GF-D8 (cell line): ENCODE data around the gene INO80E.
"Not testable (repeated sequence)": the region's sequence is repeated elsewhere in the genome, so short reads cannot be mapped to it uniquely, and the experiment has no call there.

ENCODE experiments used
- DNase-seq: peaks from one replicate; lab custom pipeline; 2025; lab: John Stamatoyannopoulos, UW

Gene INO80E

GRCh38 chr16:30010844-30011713 is 15.0 kb downstream of the INO80E start, which contains the start of gene DOC2A:
TSS of gene DOC2A (minus strand) at chr16:30011027. CDS start at chr16:30010222, 805 bp downstream.
- DNase-seq: no peak

DNA sequence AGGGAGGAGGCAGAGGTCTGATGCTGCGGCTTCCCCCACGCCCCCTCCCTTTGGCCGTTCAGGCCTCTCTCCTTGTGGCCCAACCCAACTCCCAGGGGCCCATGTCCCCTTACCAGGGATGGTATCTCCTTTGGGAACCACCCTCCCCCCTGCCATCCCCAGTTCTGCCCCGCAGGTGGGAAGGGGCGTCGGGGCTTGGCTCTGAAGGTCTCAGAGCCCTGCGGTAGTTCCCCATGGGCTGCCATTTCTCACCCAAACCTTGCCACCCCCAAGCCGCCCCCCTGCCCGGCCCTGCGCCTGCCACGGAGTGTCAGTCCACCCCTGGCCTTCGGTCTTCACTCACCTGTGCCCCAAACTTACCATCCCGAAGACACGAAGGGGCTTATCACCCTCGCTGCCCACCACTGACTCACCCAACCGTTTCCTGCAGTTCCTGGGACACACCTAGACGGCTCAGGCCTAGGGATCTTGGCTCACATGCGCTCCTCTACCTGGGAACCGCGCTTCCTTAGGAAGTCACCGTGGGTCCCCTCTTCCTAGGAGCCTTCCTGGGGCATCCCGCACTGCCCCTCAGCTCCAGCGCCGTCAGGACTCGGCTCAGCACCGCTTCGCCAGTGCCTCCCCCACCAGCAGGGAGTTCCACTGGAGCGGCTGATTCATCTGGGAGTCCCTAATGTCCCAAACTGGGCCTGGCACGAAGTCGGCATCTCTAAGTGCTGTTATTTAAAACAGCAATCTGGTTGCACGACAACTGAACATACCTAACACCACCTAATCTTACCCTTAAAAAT is 15.9 kb downstream of the INO80E start:
- no peak for DNase-seq

DNA sequence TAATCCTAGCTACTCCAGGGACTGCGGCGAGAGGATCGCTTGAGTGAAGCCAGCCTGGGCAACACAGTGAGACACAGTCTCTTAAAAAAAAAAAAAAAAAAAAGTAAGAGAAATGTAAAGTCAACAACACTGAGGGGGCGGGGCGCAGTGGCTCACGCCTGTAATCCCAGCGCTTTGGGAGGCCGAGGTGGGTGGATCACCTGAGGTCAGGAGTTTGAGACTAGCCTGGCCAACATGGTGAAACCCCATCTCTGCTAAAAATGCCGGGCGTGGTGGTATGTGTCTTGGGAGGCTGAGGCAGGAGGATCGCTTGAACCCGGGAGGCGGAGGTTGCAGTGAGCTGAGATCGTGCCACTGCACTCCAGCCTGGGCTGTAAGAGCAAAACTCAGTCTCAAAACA is 16.6 kb downstream of the INO80E start:
- DNase-seq: not testable (repeated sequence)

DNA sequence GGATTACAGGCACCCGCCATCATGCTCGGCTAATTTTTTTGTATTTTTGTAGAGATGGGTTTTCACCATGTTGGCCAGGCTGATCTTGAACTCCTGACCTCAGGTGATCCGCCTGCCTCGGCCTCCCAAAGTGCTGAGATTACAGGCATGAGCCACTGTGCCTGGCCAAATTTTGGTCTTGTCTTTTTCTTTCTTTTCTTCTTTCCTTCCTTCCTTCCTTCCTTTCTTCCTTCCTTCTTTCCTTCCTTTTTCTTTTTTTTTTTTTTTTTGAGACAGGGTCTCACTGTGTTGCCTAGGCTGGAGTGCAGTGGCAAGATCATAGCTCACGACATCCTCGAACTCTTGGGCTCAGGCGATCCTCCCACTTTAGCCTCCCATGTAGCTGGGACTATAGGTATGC is 19.4 kb downstream of the INO80E start:
- DNase-seq: not testable (repeated sequence)

DNA sequence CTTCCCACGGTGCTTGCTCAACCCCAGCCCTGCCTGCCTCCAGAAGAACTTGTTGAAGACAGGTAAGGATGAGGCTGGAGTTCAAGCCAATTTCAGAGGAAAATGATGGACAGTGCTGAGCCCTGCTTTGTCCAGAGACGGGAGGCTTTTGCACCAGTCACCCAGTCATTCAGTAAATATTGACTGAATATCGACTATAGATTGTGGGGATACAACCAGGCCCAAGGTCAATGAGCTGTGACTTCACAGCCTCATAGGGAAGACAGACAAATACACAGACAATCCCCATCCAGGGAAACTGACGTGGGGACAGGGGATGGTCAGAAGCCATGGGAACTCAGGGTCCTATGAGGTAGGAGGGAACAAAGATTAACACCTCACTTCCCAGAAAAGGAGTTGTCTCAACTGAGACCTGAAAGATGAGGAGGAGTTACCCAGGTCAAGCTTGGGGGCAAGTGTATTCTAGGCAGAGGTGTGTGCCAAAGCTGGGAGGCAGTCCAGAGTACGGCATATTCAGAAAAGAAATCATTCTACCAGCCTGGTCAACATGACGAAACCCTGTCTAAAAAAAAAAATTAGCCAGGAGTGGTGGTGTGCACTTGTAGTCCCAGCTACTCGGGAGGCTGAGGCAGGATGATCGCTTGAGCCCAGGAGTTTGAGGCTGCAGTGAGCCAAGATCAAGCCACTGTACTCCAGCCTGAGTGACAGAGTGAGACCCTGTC is 20.7 kb downstream of the INO80E start:
- no peak for DNase-seq

GRCh38 chr16:30017277-30017656 is 21.2 kb downstream of the INO80E start:
- DNase-seq: no peak

- DNase-seq: not testable (repeated sequence)
These were observed 21.9 kb downstream of the INO80E start for GRCh38 chr16:30017937-30018336.

GRCh38 chr16:30018731-30019158 is 22.7 kb downstream of the INO80E start:
- no peak for DNase-seq

- no peak for DNase-seq
These were observed 26.8 kb downstream of the INO80E start, which contains the start of gene C16orf92 for GRCh38 chr16:30022887-30023286. TSS of gene C16orf92 (plus strand) at chr16:30023198. CDS start at chr16:30023341, 143 bp downstream.

- no peak for DNase-seq
These were observed 27.5 kb downstream of the INO80E start for GRCh38 chr16:30023586-30023985.

GRCh38 chr16:30024451-30024850 is 28.4 kb downstream of the INO80E start:
- no peak for DNase-seq

DNA sequence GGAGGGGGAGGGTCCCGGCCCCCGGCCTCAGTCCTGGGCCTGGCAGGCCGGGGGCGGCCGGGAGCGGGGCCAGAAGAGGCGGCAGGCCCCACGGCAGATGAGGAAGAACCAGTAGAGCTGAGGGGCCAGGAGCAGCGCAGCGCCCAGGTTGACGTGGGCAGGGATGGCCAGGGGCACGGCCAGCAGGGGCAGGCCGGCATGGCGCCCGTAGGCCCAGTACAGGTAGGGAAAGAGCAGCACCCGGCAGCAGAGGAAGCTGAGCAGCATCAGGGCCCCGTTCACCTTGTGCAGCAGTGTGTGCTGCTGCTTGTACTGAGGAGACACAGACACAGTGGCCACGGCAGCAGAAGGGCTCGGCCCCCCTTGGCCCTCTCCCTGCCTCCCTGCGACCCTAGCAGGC is 29.1 kb downstream of the INO80E start:
- no peak for DNase-seq

DNA sequence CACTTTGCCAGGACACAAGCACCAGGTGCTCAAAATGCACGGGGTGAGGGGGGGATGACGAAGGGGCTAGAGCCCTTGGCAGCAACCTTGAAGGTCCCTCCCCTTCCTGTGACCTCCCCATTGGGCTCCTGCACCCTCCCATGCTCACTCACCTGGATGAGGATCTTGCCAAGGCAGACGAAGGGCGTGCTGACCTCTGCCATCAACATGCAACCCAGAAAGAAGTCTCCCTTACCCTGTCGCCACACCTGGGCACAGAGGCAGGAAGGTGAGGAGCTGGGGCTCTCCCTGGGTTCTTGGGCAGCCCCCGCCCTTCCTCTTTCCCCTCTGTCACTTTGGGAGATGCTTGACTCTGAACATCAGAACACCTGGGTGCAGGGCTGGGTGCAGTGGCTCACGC is 29.5 kb downstream of the INO80E start:
- no peak for DNase-seq

DNA sequence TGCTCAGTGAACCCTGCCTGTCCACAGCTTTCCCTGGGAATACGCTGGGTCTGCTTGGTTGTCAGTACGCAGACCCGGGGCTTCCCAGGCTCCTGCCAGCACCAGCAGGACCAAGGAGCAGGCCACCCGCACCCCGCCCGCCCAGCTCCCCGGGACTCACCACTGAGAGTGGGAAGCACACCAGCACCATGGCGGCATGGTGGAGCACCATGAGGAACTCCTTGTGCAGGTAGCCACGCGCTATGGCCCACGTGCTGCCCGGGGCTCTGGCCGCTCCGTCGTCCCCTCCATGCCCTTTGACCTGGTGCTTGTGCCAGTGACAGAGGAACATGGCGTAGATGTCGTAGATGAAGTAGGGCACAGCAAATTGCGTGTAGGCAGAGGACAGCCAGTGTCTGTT is 30.4 kb downstream of the INO80E start:
- no peak for DNase-seq

- no peak for DNase-seq
These were observed 31.8 kb downstream of the INO80E start for GRCh38 chr16:30027588-30028437.

- no peak for DNase-seq
These were observed 32.5 kb downstream of the INO80E start for GRCh38 chr16:30028438-30029076.

GRCh38 chr16:30030011-30030685 is 34.1 kb downstream of the INO80E start:
- no peak for DNase-seq

- no peak for DNase-seq
These were observed 34.9 kb downstream of the INO80E start, which contains the start of gene TLCD3B for GRCh38 chr16:30030841-30031413. TSS of gene TLCD3B (minus strand) at chr16:30031271. CDS start at chr16:30030527, 744 bp downstream.

DNA sequence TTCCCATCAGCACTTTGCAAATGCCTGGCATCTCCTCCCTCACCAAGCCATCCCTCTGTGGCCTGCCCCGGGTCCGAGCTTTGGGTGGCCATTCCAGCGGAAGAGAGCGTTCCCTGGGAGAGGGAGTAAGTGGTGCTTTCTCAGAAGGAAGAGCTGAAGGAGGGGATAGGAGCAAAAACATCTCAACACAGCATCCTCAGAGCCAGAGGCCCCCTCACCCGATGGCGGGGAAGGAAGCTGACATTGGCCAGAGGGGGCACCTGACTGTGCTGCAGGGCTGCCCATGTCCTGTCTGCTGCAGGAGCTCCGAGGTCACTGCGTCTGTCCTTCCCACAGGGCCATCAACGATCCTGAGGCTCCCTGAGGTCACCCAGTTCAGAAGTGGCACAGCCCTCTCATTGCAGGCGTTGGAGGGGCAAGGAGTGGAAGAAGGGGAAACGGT is 35.5 kb downstream of the INO80E start:
- no peak for DNase-seq
